GM21515 (cell line): Measurements from ENCODE around the gene SLCO1B1.
"Not testable (repeated sequence)": the region's sequence is repeated elsewhere in the genome, so short reads cannot be mapped to it uniquely, and the experiment has no call there.

ENCODE experiments used
- ATAC-seq: cut with Tn5 transposase; IDR thresholded peaks from one replicate; pipeline ENCODE4 v1.9.1; 2021; ENCODE audit not compliant: unreplicated experiment

The SLCO1B1 gene

GRCh38 chr12:21130998-21131397 lies at the start of gene SLCO1B1:
SLCO1B1 (plus strand) TSS chr12:21131194; CDS start chr12:21141575, 10,381 bp downstream.
- no peak for ATAC-seq

- not testable (repeated sequence) for ATAC-seq
These were observed 46.2 kb upstream of the SLCO1B1 start for GRCh38 chr12:21084753-21085152.

- no peak for ATAC-seq
These were observed 19.3 kb upstream of the SLCO1B1 start for GRCh38 chr12:21111732-21112131.

- no peak for ATAC-seq
These were observed 17.7 kb upstream of the SLCO1B1 start for GRCh38 chr12:21113266-21113665.

GRCh38 chr12:21117995-21118394 lies 13.0 kb upstream of the SLCO1B1 start:
- ATAC-seq: no peak

GRCh38 chr12:21118760-21119159 lies 12.2 kb upstream of the SLCO1B1 start:
- no peak for ATAC-seq

GRCh38 chr12:21129351-21129750 lies 1.6 kb upstream of the SLCO1B1 start:
- ATAC-seq: no peak

GRCh38 chr12:21129906-21130305 lies 1.1 kb upstream of the SLCO1B1 start:
- no peak for ATAC-seq

GRCh38 chr12:21137318-21137999 lies 6.5 kb downstream of the SLCO1B1 start:
- not testable (repeated sequence) for ATAC-seq

- ATAC-seq: no peak
These were observed 7.0 kb downstream of the SLCO1B1 start for GRCh38 chr12:21138016-21138415.

- ATAC-seq: no peak
These were observed 13.3 kb downstream of the SLCO1B1 start for GRCh38 chr12:21144309-21144708.

GRCh38 chr12:21149861-21150260 lies 18.9 kb downstream of the SLCO1B1 start:
- ATAC-seq: not testable (repeated sequence)

- no peak for ATAC-seq
These were observed 20.2 kb downstream of the SLCO1B1 start for GRCh38 chr12:21151184-21151583.

GRCh38 chr12:21155522-21156351 lies 24.7 kb downstream of the SLCO1B1 start:
- no peak for ATAC-seq

- no peak for ATAC-seq
These were observed 34.1 kb downstream of the SLCO1B1 start for GRCh38 chr12:21165048-21165447.

GRCh38 chr12:21169878-21170472 lies 39.0 kb downstream of the SLCO1B1 start:
- ATAC-seq: peak; percentile 86

- ATAC-seq: no peak
These were observed 41.1 kb downstream of the SLCO1B1 start for GRCh38 chr12:21172079-21172478.

- ATAC-seq: no peak
These were observed 52.8 kb downstream of the SLCO1B1 start for GRCh38 chr12:21183721-21184275.

GRCh38 chr12:21190016-21190415 lies 59.0 kb downstream of the SLCO1B1 start:
- no peak for ATAC-seq

GRCh38 chr12:21214433-21214832 lies 83.4 kb downstream of the SLCO1B1 start:
- not testable (repeated sequence) for ATAC-seq

- ATAC-seq: no peak
These were observed 88.2 kb downstream of the SLCO1B1 start for GRCh38 chr12:21219206-21219605.
